ENCODE measurements around the gene GAS2.

The GAS2 gene

GRCh38 chr11:22778642-22779041 lies 112.2 kb downstream of the GAS2 start:
- TF ChIP-seq, protein P1, sequence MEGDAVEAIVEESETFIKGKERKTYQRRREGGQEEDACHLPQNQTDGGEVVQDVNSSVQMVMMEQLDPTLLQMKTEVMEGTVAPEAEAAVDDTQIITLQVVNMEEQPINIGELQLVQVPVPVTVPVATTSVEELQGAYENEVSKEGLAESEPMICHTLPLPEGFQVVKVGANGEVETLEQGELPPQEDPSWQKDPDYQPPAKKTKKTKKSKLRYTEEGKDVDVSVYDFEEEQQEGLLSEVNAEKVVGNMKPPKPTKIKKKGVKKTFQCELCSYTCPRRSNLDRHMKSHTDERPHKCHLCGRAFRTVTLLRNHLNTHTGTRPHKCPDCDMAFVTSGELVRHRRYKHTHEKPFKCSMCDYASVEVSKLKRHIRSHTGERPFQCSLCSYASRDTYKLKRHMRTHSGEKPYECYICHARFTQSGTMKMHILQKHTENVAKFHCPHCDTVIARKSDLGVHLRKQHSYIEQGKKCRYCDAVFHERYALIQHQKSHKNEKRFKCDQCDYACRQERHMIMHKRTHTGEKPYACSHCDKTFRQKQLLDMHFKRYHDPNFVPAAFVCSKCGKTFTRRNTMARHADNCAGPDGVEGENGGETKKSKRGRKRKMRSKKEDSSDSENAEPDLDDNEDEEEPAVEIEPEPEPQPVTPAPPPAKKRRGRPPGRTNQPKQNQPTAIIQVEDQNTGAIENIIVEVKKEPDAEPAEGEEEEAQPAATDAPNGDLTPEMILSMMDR (IDR thresholded peaks at IDR 0.05; ENCODE audit: insufficient read depth, low read depth, low read length, missing control alignments): no peak
- no peak overlapping the region for H3K4me3 ChIP-seq (ENCODE audit: low read depth, low read length)
- no peak for DNase-seq (ENCODE audit: low read depth)

DNA sequence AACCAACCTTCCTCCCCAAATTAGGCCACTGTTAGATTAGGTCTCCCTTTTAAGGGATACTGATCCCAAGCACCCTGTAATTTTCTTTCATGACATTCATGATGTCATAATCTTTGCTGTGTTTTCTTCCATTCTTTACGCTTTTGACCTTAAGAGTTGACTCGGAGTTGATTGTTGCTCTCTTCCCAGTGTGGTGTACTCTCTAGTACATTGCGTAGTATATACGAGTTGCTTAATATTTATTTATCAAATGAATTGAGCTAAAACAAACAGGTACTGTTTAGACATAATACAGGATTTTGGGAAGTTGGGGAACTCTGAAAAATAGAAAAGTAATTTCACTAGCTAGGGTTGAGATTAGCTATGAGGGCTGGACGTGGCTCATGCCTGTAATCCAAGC lies 113.4 kb downstream of the GAS2 start:
- TF ChIP-seq, protein P1 (IDR thresholded peaks at IDR 0.05; ENCODE audit: insufficient read depth, low read depth, low read length, missing control alignments): no peak
- no peak for DNase-seq (ENCODE audit: low read depth)

GRCh38 chr11:22780952-22781593 lies 114.7 kb downstream of the GAS2 start:
- DNase-seq (ENCODE audit: low read depth): peak; percentile 57
- H3K4me3 ChIP-seq (ENCODE audit: low read depth, low read length): no peak overlapping the region
- TF ChIP-seq, protein P1 (IDR thresholded peaks at IDR 0.05; ENCODE audit: insufficient read depth, low read depth, low read length, missing control alignments): no peak

More for the DNA sequence above, 113.4 kb downstream of the GAS2 start:
- no peak overlapping the region for H3K4me3 ChIP-seq (ENCODE audit: low read depth, low read length)

DNA sequence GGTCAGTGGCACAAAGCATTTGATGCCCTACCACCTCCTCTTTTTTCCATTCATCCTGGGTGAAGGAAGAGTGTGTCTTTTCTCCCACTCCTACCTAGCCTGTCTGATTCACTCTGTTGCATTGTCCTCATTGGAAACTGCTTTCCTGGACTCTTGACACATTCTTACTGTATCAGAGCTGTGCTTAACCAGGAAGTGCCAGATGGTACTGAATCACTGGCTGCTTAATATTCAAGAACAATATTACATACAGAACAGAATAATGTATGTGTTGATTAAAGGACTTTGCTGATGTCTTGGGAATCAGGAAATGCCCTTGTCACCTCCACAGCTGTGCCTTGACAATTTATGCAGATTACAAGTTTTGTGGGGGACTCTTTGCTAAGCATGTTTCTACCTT lies 118.8 kb downstream of the GAS2 start:
- no peak for DNase-seq (ENCODE audit: low read depth)
- H3K4me3 ChIP-seq (ENCODE audit: low read depth, low read length): no peak overlapping the region
- TF ChIP-seq, protein P1 (IDR thresholded peaks at IDR 0.05; ENCODE audit: insufficient read depth, low read depth, low read length, missing control alignments): no peak

DNA sequence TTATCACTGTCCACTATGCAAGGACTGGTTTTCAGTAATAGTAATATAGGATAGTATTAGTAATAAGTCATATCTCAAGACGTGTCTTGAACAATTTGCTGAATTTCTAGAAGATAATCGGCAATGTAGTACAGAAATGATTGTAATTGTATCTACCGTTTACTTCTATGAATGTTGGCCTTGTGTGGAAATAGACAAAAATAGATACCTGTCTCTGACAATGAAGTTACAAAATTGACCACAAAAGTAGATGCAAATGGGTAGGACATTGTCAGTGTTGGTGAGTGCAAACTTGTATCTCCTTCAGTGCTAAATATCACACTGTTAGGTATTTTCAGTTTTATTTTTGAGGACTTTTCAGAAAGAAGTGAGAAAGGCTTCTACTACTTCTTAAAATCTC lies 120.1 kb downstream of the GAS2 start:
- H3K4me3 ChIP-seq (ENCODE audit: low read depth, low read length): peak overlapping the region; percentile 8; the same call in 1 of the 2 replicates
- peak; percentile 72 for DNase-seq (ENCODE audit: low read depth)
- TF ChIP-seq, protein P1 (IDR thresholded peaks at IDR 0.05; ENCODE audit: insufficient read depth, low read depth, low read length, missing control alignments): no peak

DNA sequence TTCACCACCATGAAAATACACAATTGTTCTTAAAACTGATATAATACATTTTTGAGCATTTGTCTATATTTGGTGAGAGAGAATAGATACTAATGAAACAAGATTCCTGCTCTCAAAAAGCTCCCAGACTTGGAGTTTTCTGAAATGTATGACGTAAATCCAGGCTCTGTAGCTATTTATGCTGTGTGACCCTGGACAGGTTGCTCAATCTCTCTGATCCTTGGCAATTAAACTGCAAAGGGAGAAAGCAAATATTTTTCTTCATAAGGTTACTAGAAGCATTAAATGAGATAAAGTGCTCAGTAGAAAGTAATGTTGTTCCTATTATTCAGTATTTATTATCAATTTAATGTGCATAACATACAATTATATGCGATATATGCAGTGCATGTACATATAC lies 120.6 kb downstream of the GAS2 start:
- TF ChIP-seq, protein P1 (IDR thresholded peaks at IDR 0.05; ENCODE audit: insufficient read depth, low read depth, low read length, missing control alignments): no peak
- H3K4me3 ChIP-seq (ENCODE audit: low read depth, low read length): no peak overlapping the region; the same call in 1 of the 2 replicates
- no peak for DNase-seq (ENCODE audit: low read depth)
